HFFc6 (cell line): Measurements from ENCODE around the gene PAQR4. TPM values are rescaled to one million over a fixed set of nuclear protein-coding genes. Genes with fewer than 3 reads are reported as not detected.

Experiments used
- DNase-seq: peaks from one replicate; pipeline ENCODE4 v3.0.0-alpha.2; 2018
- H3K27ac Mint-ChIP-seq: 2 replicates; pipeline ENCODE4 v1.8.0; 2020; ENCODE audit warnings: mild to moderate bottlenecking, mixed read lengths
- H3K27me3 Mint-ChIP-seq: 2 replicates; pipeline ENCODE4 v1.8.0; 2021; ENCODE audit warnings: mild to moderate bottlenecking, moderate library complexity, mixed read lengths; ENCODE audit not compliant: insufficient read depth
- H3K36me3 Mint-ChIP-seq: 2 replicates; pipeline ENCODE4 v1.8.0; 2021; ENCODE audit warnings: low read depth, mixed read lengths
- H3K4me1 Mint-ChIP-seq: 2 replicates; pipeline ENCODE4 v1.8.0; 2020; ENCODE audit warnings: low read depth, mixed read lengths
- H3K4me3 Mint-ChIP-seq: 2 replicates; pipeline ENCODE4 v1.8.0; 2020; ENCODE audit warnings: mild to moderate bottlenecking, moderate library complexity, mixed read lengths
- H3K9me3 Mint-ChIP-seq: 2 replicates; pipeline ENCODE4 v1.8.0; 2020; ENCODE audit warnings: mild to moderate bottlenecking, mixed read lengths
- CTCF ChIP-seq: fragments of 200-600 bp; sonication (generic); IDR thresholded peaks from 2 replicates; pipeline ENCODE4 v1.5.0; 2021; ENCODE audit warnings: antibody characterized with exemption, mild to moderate bottlenecking
- total RNA-seq, 6 experiments: library from RNA; stranded (reverse); fragmentation: NEBNext Ultra II Directional; extraction: Animal tissue kit (Norgen Biotek cat#: 25700); gene quantifications; 2 replicates in 1 of 6; 3 replicates in 5 of 6; pipeline ENCODE4 v1.2.3, GENCODE V29; 2021

PAQR4 gene
- total RNA-seq, 6 experiments from 2014 or later: 5.7 to 16.5 (median 13.7) TPM

GRCh38 chr16:2990891-2991290, 21.7 kb downstream of the PAQR4 start:
- no peak for DNase-seq
- TF ChIP-seq CTCF: no peak
- Mint-ChIP-seq H3K9me3 (no peaks in the 10 kb centered on the region), H3K4me3 (no peak overlapping the region), H3K36me3 (no peaks in the 10 kb centered on the region), H3K4me1 (no peaks in the 10 kb centered on the region), H3K27me3 (peaks cover 21% of the 10 kb centered on the region), H3K27ac (no peak overlapping the region)

- DNase-seq: no peak
- no peaks in the 10 kb centered on the region for H3K9me3 Mint-ChIP-seq
- no peak overlapping the region for H3K4me3 Mint-ChIP-seq
- no peaks in the 10 kb centered on the region for H3K36me3 Mint-ChIP-seq
- TF ChIP-seq CTCF: no peak
- peaks cover 20% of the 10 kb centered on the region for H3K27me3 Mint-ChIP-seq
- no peak overlapping the region for H3K27ac Mint-ChIP-seq
- no peaks in the 10 kb centered on the region for H3K4me1 Mint-ChIP-seq
These were observed 22.6 kb downstream of the PAQR4 start for GRCh38 chr16:2991566-2992261.

GRCh38 chr16:2992383-2993081, 23.4 kb downstream of the PAQR4 start:
- Mint-ChIP-seq H3K36me3 (no peaks in the 10 kb centered on the region), H3K4me3 (no peak overlapping the region), H3K27ac (no peak overlapping the region), H3K9me3 (no peaks in the 10 kb centered on the region), H3K27me3 (peaks cover 22% of the 10 kb centered on the region), H3K4me1 (no peaks in the 10 kb centered on the region)
- no peak for TF ChIP-seq CTCF
- DNase-seq: no peak

DNA sequence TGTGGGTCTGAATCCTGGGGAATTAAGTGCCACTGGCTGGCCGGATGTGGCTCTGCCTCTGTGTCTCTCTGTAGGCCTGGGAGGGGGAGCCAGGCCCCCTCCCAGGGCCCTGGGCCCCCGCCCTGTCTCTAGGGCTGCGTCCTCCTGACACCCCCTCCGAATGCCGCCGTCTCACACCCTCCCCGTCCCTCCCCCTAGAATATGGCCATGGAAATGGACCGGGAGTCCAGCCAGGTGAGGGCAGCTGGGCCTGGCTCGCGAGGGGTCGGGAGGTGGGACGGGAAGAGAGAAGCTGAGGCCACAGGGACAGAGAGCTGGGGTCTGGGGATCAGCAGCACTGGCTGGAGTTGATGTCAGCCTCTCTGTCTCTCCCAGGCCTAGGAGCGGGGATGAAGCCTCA, 27.1 kb downstream of the PAQR4 start:
- Mint-ChIP-seq H3K27me3 (peaks cover 18% of the 10 kb centered on the region), H3K36me3 (no peaks in the 10 kb centered on the region), H3K9me3 (no peaks in the 10 kb centered on the region), H3K27ac (no peak overlapping the region), H3K4me1 (no peaks in the 10 kb centered on the region), H3K4me3 (no peak overlapping the region)
- TF ChIP-seq CTCF: no peak
- DNase-seq: no peak

- H3K27me3 Mint-ChIP-seq: peaks cover 14% of the 10 kb centered on the region
- DNase-seq: no peak
- no peaks in the 10 kb centered on the region for H3K36me3 Mint-ChIP-seq
- H3K4me3 Mint-ChIP-seq: no peak overlapping the region
- H3K4me1 Mint-ChIP-seq: no peaks in the 10 kb centered on the region
- H3K9me3 Mint-ChIP-seq: no peaks in the 10 kb centered on the region
- TF ChIP-seq CTCF: no peak
- no peak overlapping the region for H3K27ac Mint-ChIP-seq
These were observed 30.8 kb downstream of the PAQR4 start for GRCh38 chr16:2999929-3000328.
